Activated gamma-delta T cell treated with anti-CD3 and anti-CD28 coated beads, Interleukin-2, amount 50 U/mL, for 16 hours (primary cell): ENCODE measurements around the gene C10orf67.
"Not testable (repeated sequence)": the region's sequence is repeated elsewhere in the genome, so short reads cannot be mapped to it uniquely, and the experiment has no call there.

Source experiments
- DNase-seq: peaks from one replicate; pipeline ENCODE4 v3.0.0-alpha.2; 2020; ENCODE audit warnings: low read depth

The C10orf67 gene

DNA sequence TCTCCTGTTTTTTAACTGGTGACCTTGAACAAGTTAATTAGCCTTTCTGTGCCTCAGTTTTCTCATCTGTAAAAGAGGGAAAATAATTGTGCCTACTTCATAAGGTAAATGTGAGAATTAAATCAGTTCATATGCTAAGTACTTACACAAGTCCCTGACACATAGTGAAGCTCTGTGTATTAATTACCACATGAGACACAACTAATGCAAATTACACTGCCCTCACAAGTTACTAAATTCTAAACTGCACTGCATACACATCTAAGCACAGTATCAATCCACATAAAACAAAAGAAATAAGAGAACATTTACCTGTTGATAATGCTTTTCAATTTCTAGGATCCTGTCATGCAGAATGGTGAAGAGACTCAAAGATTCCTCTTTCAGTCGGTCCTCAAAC, 22.5 kb downstream of the C10orf67 start:
- DNase-seq, result no peak

DNA sequence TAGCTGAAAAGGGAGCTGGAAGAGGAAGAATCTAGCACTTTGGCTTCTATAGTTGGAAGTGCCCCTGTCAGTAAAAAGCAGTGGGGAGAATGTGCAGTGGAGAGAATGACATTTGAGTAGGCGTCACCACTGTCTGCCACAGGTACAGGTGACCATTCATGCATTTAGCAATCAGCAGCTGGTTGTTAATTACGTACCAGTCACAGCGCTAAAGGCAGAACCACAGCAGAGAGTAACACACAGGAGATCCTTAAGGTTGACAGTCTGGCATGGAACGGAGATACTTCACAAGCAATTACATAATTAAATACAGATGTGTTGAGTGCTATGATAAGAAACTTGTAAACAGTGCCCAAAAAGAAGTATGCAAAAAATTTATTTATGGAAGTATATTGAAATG, 24.8 kb downstream of the C10orf67 start:
- DNase-seq, result no peak

DNA sequence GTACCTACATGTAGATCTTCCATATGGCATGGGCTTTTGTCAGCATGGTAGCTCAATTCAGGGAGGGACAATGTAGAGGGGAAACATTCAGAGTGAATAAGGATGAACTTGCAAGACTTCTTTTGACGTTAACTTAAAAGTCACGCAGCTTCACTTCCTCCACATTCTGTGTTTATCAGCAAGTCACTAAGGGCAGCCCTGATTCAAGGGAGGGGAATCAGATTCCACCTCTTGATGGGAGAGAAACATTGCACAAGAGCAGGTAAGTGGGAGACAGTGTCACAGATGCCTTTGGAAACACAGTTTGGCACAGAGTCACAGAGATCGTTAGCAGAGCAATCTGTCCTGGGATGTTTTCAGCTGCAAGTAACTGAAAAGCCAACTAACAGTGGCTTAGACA, 26.2 kb downstream of the C10orf67 start:
- no peak for DNase-seq

DNA sequence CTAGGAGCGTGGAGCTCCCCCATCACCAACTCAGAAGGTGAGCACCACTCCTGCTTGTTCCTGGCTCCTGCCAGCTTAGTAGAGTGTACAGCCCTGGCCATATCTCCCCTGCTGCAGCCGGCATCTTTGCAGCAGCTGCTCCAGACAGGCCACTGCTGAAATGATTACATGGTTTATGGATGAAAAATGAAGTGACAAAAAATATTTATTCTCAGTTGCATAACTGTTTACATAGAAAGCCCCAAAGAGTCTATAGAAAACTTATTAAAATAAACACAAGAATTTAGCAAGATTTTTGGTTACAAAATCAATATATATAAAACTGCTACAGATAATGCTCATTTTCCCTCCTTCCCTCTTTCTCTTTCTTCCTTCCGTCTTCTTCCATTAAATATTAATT, 27.2 kb downstream of the C10orf67 start:
- DNase-seq, result no peak

DNA sequence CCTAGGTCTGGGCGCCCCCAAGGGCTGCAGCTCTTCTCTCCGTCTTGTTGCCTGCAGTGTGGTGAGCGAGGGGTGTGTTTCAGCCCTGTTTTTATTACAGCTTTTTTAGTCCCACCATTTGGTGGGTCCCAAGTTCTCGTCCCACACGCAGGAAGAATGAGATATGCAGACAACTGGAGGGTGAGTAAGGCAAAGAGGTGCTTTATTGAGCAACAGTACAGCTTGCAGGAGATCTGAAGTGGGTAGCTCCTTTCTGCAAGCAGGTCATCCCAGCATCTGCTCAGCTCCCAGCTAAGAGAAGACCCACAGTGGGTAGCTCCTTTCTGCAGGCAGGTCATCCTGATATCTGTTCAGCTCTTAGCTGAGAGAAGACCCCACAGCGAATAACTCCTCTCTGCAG, 28.2 kb downstream of the C10orf67 start:
- no peak for DNase-seq

DNA sequence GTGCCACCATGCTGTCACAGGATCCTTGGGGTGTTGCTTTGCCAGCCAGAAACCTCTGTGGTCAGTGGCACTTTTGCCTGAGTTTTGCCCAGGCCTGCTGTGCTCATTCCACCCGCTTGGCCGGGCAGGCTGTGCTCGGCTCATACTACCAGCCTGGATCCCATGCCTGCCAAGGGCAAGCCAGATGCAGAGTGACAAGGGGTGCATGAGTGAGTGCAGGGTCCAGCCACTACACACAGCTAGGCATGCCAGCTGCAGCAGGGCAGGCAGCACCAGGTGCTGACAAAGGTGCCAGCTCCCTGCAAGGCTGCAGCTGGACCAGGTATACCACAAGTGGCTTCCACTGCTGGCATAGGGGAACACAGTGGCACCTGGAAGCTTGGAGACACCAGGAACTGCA, 28.6 kb downstream of the C10orf67 start:
- no peak for DNase-seq

DNA sequence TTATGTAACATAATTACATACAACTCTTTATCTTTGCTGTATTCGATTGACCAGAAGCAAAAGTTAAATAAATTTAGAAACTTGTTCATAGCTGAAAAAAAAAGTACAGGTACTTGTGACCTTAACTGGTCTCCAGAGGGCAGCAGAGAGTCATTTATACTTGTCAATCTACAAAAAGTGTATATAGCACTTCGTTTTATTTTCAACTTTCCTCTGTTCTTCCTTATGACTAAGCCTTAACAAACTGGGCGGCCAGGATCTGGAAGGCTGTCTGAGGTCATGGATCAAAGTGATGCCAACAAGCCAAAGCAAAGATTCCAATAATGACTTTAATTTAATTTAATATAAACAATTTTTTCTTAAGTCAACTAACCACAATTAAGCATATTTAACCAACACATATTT, 29.8 kb downstream of the C10orf67 start:
- DNase-seq, result peak; percentile 27

DNA sequence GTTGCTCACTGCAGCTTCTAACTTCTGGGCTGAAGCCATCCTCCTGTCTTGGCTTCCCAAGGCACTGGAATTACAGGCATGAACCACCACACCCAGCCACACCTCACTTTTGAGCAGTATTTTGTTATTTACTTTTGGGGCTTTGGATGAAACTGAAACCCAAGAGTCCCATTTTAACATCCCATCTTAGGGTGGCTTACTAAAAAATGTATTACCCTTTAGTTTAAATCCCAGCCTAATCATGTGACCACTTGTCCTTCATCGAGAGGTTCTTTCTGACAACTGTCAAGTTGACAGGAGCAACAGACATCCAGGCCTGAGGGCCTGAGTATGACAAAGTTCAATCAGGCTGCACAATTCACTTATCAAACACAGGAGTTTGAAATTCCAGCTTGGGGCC, 33.6 kb downstream of the C10orf67 start:
- no peak for DNase-seq

DNA sequence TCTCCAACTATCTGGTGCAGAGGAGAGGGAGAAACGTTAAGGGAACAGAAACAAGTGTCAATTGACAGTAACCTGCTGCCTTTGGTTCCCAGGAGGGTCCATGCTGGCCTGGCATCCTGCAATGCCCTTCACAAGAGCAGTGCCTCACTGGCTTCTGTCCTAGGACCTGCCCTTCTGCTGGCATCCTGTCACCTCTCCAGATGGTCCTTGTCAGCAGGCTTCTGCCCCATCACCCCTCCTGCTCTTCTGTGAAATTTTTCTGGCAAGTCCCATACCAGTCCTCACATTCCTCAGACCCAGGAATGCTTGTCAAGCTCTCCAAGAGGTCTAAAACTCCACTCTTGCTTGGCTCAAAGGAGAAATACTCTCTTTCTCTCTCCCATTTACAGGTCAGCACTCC, 34.2 kb downstream of the C10orf67 start:
- DNase-seq, result no peak

DNA sequence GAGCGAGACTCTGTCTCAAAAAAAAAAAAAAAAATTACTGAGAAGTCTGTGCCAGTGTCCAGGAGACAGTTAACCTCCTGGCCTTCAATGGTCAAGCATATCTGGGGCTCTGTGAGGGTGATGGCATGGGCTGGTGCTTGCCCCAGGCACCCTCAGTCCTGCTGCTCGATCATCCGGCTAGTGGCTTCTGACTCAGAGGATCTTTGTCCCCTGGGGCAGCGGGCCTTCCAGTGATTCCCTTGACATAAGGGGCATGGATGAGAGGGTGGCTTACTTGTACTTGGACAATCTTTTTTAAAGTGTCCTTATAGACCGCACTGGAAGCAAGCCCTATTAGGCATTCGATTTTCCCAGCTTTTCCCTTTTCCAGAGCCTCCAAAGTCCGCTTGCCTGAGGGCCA, 44.6 kb downstream of the C10orf67 start:
- not testable (repeated sequence) for DNase-seq

DNA sequence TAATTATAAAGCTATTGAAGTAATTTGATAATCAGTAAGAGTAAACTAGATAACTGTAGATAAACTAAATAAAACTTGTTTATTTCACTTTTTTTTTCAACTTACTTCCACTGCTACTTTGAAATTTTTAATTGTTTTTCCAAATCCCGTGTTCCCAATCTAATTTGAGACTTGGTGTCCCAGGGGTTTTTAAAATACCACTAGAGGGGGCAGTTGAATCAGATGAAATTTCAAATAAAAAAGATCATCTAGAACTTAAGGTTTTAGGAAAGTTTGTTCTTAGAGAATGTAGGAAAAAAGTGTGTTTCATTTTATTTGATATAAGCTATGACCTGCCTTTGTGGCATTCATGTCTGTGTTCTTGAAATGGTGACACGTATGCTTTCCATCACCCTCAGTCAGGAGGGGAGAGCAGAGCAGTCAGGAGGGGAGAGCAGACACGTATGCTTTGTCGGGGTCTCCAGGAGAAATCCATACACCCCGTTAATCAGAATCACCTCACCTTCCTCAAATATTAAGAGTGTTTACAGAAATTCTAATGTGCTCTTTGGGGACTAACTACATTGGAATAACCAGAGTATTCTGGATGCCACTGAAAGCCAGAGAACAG, 49.9 kb downstream of the C10orf67 start:
- DNase-seq, result no peak

DNA sequence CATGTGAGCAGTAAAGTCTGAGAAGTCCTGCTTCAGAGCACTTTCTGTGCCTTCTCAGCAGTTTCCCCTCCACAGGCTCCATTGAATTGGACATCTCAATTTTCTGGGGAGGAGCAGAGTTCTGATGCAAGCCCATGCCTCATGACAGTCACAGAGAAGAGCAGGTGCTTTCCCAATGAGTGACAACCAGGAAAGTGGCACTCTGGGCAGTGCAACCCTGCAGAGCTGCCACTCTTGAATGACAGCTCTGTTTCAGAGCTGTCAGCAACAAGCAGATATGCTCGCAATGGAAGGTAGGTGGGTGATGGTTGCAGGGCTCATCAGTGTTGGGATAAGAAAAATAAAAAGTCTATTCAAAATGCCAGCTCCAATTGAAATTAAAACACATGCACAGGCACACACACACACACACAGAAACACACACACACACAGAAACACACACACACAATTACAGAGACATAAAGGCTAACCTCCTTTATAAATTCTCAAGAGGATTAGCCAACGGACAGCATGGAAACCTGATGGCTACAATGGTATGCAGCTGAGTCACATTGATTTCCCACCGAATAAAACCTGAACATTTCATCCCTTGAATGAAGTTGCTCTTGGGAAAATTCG, 50.5 kb downstream of the C10orf67 start:
- no peak for DNase-seq

DNA sequence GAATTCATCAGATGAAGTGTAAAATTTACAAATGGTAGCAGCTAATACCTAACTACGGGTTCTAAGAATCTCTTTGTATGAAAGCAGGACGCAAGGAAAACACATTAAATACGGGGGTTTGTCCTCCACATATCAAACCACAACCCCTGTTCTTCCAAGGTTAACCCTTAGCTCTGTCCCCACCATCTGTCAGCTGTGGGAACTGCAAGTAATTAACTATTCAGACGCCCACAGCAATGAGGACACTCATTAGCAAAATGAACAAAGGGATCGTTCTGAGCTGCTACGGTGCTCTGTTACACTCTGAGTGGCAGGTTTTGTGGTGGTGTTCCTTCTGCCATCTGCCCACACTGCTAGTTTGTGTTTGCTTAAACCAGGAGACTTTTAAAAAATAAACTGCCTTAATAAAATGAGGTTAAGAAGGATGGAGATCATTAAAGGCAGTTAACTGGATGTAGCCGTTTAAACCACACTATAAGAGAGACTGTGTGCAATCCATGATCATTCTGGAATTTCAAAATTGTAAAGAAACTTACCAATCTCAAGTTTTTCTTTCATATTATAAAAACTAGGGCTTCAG, 51.4 kb downstream of the C10orf67 start:
- no peak for DNase-seq

DNA sequence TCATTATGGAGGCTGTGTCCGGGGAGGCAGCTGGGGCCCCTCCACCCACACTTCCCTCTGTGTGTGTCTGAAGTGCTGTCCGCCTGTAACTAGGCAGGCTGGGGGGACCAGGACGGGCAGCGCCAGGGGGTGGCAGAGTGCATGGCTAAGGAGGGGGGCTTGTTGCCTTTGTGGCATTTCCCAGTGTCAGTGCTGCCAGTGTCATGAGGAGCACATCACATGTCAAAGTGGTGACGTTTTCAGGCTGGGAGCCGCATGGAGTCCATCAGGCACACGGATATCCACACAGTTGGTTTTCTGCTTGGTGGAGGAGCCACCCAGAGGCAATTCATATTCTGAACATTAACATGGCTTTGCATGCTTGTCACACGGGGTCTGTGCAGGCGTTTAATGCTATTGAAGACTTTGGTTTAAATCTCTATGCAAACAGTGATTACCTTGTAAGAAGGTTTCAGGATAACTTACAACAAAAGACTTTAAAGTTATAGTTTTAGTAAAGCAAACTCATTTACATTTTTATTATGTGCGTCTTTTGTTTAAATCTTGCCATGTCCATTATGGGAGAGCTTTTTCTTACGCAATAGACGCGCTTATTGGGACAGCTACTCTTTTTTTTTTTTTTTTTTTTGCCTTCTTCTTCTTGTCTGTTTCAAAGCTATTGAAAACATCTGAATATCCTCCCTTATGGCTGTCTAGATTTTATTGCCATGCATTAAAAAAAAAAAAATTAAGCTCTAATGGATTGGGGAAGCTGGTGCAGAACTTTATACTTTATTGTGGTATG, 52.9 kb downstream of the C10orf67 start:
- no peak for DNase-seq

DNA sequence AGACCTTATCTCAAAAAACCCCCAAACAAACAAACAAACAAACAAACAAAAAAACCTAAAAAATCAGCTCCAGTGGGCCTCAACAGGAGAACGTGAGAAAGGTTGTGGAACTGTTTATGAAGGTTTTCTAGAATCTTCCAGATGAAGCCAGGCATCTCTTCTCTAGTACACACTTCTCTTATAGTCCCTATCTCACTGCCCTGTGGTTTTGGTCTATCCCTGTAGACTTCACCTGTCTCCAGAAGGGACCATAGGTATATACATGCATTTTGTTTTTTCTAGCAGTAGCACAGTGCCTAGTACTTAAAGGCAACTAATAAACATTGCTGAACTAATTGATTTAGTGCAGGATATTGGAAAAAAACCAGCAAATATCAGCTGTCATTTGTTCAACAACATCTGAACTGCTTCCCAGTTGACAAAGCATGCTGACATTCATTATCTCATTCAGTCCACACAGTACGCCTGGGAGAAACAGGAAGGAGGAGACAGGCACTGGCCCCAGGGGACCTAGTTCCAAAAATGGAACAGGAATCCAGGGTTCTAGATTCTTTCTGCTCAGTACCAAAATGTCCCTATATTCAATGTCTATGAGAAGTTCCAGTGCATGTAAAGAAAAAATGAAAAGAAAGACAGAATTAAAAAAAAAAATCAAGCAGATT, 59.8 kb downstream of the C10orf67 start:
- no peak for DNase-seq

DNA sequence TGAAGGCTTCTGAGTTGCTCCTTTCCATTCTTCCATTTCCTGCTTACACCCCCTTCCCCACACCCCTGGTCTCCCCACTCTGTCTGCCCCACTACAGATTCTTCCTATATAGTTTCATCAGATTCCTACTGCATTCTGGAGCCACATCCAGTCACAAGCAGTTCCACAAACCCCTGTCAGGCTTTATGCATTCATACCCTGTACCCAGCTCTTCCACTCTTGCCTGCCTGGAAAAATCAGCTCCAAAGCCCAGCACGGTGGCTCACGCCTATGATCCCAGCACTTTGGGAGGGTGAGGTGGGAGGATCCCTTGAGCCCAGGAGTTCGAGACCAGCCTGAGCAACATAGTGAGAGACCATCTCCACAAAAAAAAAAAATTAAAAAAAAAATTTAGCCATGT, 60.4 kb downstream of the C10orf67 start:
- no peak for DNase-seq

DNA sequence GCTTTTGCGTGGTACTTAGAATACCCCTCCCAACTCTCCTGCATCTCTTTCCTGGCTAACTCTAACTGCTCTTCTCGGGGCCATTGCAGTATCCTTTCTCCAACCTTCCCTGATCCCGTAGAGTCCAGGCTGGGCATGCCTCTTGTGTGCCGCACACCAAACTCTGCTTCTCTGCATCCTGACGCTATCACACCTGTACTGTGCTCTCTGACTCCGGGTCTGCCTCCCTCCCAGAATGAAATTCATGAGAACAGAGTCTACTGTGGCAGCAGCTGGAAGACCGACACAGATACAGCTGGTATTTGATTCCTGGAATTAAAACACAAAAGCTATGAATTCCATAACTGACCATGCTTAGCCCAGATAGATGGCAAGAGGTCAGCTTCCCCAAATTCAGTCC, 60.9 kb downstream of the C10orf67 start:
- DNase-seq, result no peak

DNA sequence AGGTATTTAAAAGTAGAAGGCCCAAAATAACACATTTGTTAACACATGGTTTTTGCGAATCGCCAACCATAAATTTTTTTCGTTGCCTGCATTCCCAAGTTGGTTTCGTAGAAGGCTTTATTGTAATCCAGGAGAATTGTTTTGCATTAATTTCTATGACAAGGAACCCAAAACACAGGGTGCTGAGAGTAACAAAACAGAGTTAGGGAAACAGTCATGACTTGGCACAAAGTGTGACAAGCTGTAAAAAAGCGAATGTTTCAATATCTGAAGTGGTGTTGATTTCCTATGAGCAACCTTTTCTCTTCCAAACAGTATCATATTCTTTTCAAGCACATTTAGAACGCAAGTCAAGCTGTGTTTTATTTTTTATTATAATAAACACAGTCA, 63.6 kb downstream of the C10orf67 start:
- no peak for DNase-seq

DNA sequence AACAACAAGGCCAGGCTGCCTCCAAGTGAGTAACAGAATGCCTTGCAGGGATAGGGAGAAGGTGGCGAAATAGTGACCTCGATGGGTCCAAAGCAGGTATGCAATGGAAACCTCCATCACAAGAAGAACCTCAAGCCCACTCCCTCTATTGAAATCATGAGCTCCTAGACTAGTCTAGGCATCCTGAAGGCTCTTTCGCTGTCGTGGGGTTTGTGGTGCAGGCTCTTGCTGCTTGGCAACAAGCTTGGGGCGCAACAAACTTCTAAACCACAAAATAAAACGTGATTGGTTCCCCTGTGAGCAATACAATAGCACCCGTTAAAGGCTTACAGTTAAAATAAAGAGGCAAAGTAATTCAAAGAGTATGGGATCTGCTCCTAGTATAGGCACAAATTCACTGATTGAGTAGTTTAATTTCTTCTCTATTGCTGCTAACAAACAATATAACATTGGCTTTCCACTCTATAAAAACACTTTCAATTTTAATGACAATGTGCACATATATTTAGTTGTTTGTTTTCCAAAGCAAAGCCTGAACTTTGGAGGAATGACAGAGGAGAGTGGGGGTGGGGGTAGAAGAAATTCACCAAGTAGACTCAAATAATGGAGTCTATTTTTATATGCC, 64.1 kb downstream of the C10orf67 start:
- DNase-seq, result no peak

DNA sequence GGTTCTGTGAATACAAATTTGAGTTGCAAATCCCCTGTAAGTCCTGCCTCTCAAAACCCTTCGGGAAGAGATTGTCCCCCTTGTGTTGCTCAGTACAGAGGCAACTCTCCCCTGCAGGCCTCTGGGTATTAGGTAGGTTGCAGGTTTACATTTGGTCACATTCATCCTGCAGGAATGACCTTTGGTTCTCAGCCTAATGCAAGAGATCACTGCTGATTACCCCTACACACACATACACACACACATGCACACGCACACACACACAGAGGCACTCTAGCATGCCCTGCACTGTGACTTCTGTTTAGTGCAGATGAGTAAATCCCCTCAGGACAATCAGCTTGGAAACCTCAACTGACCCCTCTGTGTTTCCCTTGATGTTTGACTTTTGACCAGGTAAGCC, 69.2 kb downstream of the C10orf67 start:
- no peak for DNase-seq

DNA sequence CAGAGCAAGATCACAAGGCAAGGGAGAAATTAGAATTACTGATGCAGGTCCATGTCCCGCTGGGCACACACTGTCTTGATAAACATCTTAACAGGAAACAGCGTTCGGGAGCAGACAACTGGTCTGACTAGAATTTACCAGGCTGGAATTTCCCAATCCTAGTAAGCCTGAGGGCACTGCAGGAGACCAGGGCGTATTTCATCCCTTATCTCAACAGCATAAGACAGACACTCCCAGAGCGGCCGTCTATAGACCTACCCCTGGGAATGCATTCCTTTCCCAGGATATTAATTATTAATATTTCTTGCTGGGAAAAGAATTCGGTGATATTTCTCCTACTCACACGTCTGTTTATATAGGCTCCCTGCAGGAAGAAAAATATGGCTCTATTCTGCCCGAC, 70.4 kb downstream of the C10orf67 start:
- DNase-seq, result not testable (repeated sequence)

DNA sequence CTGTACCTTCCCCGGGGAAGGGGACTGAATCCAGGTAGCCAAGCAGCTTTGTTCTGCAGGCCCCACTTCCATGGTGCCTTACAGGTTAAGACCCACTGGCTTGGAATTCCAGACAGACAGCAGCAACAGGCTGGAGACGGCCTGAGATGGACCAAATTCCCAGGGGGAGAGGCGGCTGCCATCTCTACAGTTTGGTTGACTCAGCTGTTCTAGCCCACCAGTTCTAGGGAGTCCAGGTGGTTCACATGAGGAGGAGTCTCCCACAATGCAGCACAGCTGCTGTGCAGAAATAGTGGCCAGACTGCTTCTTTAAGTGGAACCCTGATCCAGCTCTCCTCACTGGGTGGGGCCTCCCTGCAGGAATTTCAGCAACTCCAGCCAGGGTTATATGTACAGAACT, 74.1 kb downstream of the C10orf67 start:
- no peak for DNase-seq
